Measurements from ENCODE around the gene PRKN.

Gene PRKN

GRCh38 chr6:161744211-161745067, 983.1 kb downstream of the PRKN start:
- DNase-seq: no peak

GRCh38 chr6:161743509-161744178, 983.9 kb downstream of the PRKN start:
- DNase-seq: no peak

GRCh38 chr6:161740486-161740885, 987.1 kb downstream of the PRKN start:
- DNase-seq: no peak

- no peak for DNase-seq
These were observed 990.7 kb downstream of the PRKN start for GRCh38 chr6:161736781-161737292.

GRCh38 chr6:161736326-161736725, 991.2 kb downstream of the PRKN start:
- DNase-seq: no peak

- no peak for DNase-seq
These were observed 995.0 kb downstream of the PRKN start for GRCh38 chr6:161732594-161732993.

GRCh38 chr6:161727083-161727833, 1000.3 kb downstream of the PRKN start:
- no peak for DNase-seq

- DNase-seq: no peak
These were observed 1005.2 kb downstream of the PRKN start for GRCh38 chr6:161722394-161722793.

- DNase-seq: no peak
These were observed 1006.1 kb downstream of the PRKN start for GRCh38 chr6:161721511-161721910.

GRCh38 chr6:161716176-161716575, 1011.4 kb downstream of the PRKN start:
- DNase-seq: no peak

GRCh38 chr6:161711938-161712337, 1015.6 kb downstream of the PRKN start:
- no peak for DNase-seq

- DNase-seq: no peak
These were observed 1016.1 kb downstream of the PRKN start for GRCh38 chr6:161711515-161711914.

- no peak for DNase-seq
These were observed 1016.9 kb downstream of the PRKN start for GRCh38 chr6:161710698-161711097.

- DNase-seq: no peak
These were observed 1026.5 kb downstream of the PRKN start for GRCh38 chr6:161701056-161701455.

GRCh38 chr6:161696801-161697200, 1030.8 kb downstream of the PRKN start:
- no peak for DNase-seq

GRCh38 chr6:161694995-161695394, 1032.6 kb downstream of the PRKN start:
- no peak for DNase-seq

- no peak for DNase-seq
These were observed 1040.9 kb downstream of the PRKN start for GRCh38 chr6:161686655-161687054.

- DNase-seq: no peak
These were observed 1042.7 kb downstream of the PRKN start for GRCh38 chr6:161684731-161685475.

- no peak for DNase-seq
These were observed 1044.2 kb downstream of the PRKN start for GRCh38 chr6:161683400-161683799.

GRCh38 chr6:161682982-161683381, 1044.6 kb downstream of the PRKN start:
- no peak for DNase-seq

GRCh38 chr6:161679980-161680538, 1047.5 kb downstream of the PRKN start:
- no peak for DNase-seq

- DNase-seq: no peak
These were observed 1050.4 kb downstream of the PRKN start for GRCh38 chr6:161677188-161677587.
